Middle frontal gyrus (tissue), 1 donor: ENCODE measurements around the gene MSLN.

Source experiments
- DNase-seq: peaks from one replicate; pipeline ENCODE4 v3.0.0-alpha.2; 2015; ENCODE audit warnings: low spot score; ENCODE audit errors: extremely low spot score

Gene MSLN

GRCh38 chr16:722835-723633 is 37.5 kb upstream of the MSLN start:
- DNase-seq, result no peak

DNA sequence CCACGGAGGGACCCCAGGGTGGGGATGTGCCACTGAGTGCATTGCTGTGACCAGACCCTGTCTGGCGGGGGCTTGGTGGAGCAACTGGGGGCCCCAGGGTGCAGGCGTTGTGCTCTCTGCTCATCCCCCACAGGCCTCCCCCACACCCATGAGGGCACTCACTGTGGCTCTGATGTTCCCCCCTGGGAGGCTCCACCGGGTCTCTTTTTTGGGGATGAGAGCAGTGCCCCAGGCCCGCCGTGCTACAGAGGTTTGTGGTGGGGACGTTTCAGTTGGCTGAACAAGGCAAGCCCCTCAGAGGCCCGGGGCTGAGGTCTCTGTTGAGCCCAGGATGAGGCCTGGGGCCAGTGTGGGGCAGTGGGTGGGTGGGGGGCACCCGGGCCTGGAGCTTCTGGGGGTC is 36.8 kb upstream of the MSLN start:
- DNase-seq, result no peak

GRCh38 chr16:724188-725040 is 36.1 kb upstream of the MSLN start:
- DNase-seq, result no peak

GRCh38 chr16:725041-725376 is 35.5 kb upstream of the MSLN start:
- DNase-seq, result no peak

- no peak for DNase-seq
These were observed 34.9 kb upstream of the MSLN start for GRCh38 chr16:725463-726187.

DNA sequence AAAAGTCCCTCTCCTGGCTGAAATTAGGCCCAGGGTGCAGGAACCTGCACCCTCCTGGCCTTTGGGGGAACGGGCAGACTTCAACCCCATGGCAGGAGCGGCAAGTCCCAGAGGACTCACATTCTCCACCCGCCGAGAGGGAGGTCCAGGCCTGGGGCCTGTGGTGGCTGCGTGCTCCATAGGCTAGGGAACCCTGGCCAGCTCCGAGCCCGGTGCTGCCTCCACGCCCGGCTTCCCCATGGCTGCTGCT is 34.4 kb upstream of the MSLN start:
- no peak for DNase-seq

DNA sequence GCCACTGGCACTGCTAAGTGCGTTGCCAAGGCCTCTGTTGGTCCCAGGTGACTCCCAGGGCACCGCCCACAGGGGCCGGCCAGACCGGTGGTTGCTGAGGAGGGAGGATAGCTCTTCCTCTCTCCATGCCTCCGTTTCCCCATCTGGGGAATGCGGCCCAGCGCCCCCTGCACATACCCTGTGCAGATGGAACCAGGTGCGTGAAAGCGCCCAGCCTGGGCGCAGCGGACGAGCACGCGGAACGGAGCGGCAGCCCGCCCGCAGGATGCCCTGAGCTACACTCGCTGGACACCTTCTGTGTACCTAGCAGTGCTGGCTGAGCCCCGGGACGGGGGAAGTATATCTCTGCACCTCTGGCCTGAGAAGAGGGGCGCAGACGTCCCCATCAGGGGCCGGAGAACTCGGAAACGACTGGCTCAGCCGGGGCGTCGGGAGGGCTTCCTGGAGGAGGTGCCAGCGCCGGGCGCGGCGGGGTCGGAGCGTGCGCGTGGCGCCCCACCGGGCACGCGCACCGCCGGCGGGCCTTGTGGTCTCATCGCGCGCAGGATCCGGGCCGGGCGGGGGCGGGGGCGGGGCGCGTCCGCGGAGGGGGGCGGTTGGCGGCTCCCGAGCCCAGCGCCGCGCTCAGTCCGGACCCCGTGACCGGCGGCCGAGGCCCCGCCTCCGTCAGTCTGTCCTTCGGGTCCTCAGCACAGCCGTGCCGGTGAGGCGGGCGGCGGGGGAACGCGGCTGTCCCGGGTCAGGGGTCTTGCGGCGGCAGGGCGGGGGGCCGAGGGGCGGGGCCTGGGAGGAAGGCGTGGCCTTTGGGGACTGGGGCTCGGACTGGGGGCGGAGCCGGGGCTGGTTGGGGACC is 33.9 kb upstream of the MSLN start, which contains the start of the genes CCDC78 and HAGHL:
Gene CCDC78, minus strand, starts transcription at position 6 of the 853 bp plus-strand sequence. CDS start 76 bp downstream, outside the sequence.
Gene HAGHL, plus strand, starts transcription at position 669 of the 853 bp plus-strand sequence. CDS start 404 bp downstream, outside the sequence.
- DNase-seq, result no peak

- no peak for DNase-seq
These were observed 33.1 kb upstream of the MSLN start for GRCh38 chr16:727291-727977.

DNA sequence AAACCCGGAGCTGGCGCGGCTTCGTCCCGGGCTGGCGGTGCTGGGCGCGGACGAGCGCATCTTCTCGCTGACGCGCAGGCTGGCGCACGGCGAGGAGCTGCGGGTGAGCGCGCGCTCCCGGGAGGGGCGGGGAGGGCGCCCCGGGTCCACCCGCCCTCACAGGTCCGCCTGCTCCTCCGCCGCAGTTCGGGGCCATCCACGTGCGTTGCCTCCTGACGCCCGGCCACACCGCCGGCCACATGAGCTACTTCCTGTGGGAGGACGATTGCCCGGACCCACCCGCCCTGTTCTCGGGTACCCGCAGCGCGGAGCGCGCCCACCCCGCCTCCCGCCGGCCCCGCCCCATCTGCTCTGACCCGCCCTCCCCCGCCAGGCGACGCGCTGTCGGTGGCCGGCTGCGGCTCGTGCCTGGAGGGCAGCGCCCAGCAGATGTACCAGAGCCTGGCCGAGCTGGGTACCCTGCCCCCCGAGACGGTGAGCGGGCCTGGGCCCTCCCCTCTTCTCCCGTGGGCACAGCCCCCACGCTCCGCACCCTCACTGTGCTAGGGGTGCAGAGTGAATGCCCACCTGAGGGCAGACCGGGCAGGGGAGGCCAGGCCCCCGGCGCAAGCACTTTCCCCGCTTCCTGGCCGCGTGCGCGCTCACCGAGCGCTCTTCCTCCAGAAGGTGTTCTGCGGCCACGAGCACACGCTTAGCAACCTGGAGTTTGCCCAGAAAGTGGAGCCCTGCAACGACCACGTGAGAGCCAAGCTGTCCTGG is 32.2 kb upstream of the MSLN start:
- DNase-seq, result no peak

- no peak for DNase-seq
These were observed 31.4 kb upstream of the MSLN start for GRCh38 chr16:728890-729744.

DNA sequence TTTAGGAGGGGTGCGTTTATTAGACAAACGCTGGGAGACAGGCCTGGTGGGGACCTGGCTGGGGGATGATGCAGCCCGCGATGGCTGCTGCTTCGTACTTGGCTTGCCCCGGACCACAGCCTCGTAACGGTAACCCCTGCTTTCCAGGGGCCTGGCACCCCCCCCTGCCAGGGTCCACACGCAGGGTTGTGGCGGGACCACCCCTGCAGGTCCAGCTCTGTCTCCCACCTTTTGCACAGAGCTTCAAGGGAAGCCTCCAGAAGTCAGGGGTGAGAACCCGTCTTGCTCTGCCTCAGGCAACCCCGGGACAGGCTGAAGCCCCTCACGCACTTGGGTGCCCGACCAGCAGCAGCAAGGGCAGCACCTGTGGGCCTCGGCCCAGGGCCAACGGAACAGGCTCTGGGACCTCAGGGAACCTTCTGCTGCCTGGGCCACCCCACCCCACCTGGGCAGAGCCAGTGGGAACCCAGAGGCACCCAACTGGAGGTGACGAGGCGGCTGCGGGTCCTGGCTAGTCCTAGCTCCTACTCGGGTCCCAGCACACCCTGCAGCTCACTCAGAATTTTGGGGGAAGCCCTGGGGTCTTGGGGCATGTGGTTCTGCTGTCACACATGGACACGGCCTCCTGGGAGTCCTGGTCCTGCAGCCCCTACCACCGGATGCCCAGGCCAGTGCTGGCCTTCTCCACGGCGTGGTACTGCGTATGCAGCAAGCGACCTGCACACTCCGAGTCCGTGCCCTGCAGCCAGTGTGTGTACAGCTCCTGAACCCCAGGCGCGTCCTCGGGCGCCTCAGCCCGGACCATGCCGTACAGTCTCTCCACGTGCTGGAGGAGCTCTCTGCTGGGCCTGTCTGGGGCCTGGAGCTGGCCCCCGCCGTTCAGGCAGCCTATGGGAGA is 30.5 kb upstream of the MSLN start:
- no peak for DNase-seq

GRCh38 chr16:730666-731509 is 29.6 kb upstream of the MSLN start:
- no peak for DNase-seq

DNA sequence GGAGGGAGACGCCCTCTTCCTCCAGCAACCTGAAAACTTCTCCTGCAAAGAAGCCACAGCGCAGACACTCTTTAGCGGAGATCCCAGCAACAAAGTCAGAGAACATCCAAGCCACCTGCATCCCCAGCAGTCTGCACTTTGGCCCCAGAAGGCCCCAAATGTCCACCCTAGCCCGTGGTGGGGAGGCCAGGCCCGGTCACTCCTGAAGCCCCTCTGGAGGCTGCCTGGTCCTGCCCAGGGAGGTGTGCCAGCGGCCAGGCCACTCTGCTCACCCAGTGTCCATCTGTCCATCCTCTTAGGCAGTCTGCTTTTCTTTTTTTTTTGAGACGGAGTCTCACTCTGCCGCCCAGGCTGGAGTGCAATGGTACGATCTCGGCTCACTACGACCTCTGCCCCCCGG is 28.2 kb upstream of the MSLN start:
- DNase-seq, result no peak

- DNase-seq, result no peak
These were observed 27.6 kb upstream of the MSLN start for GRCh38 chr16:732936-733335.

DNA sequence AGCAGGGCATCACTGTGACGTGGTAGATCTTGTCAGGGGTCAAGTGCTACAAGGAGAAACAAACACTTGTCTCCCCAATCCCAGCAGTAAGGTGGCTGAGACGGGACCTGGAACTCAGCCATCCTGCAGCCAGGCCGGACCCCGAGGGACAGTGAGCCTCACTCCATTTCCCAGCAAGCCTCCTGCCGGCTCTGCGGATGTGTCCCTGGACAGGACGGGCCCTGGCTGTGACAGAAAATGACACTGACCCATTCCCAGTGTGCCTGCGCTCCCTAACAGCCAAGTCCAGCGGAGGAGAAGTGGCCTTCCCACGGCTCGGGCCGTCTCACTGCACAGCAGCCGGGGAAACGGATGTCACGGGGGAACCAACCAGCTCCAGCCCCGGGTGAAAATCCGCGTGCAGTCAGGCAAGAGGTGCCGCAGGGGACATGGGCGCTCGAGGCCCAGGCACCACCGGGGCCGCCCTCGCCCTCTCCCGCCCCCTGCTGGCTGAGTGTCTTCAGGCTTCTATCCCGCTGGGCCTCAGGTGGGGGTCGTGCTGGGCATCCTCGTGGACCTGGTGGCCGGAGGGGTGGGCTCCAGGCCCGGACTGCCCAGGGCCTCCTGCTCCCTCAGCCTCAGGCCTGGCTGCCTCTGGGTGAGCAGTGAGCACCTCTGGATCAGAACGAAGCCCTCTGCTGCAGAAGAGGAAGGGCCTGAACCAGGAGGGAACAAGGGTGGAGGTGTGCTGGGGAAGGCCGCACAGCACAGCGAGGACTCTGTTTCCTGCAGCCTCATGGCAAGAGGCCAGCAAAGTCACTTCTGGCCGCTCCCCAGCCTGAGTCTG is 26.9 kb upstream of the MSLN start:
- DNase-seq, result no peak
